ENCODE data around the gene NCCRP1. TPM values are rescaled to one million over a fixed set of nuclear protein-coding genes. Genes with fewer than 3 reads are reported as not detected.
A peak's percentile ranks its signal among the peaks of the same experiment; 100 is the strongest.
"Not testable (repeated sequence)": the region's sequence is repeated elsewhere in the genome, so short reads cannot be mapped to it uniquely, and the experiment has no call there.

NCCRP1 gene
- total RNA-seq, 2 donors from 2014 or later = not detected

GRCh38 chr19:39209196-39209595, 12.4 kb downstream of the NCCRP1 start:
- H3K9me3 ChIP-seq (ENCODE audit: control insufficient read depth, low read length, poor library complexity, severe bottlenecking) = no peaks in the 10 kb centered on the region
- Mint-ChIP-seq H3K4me3 (no peak overlapping the region), H3K4me1 (peaks cover 7% of the 10 kb centered on the region), H3K27me3 (peaks cover 18% of the 10 kb centered on the region), H3K36me3 (ENCODE audit: low read depth) (peaks cover 2% of the 10 kb centered on the region), H3K27ac (no peak overlapping the region)
- ATAC-seq (no peak), DNase-seq (no peak)

DNA sequence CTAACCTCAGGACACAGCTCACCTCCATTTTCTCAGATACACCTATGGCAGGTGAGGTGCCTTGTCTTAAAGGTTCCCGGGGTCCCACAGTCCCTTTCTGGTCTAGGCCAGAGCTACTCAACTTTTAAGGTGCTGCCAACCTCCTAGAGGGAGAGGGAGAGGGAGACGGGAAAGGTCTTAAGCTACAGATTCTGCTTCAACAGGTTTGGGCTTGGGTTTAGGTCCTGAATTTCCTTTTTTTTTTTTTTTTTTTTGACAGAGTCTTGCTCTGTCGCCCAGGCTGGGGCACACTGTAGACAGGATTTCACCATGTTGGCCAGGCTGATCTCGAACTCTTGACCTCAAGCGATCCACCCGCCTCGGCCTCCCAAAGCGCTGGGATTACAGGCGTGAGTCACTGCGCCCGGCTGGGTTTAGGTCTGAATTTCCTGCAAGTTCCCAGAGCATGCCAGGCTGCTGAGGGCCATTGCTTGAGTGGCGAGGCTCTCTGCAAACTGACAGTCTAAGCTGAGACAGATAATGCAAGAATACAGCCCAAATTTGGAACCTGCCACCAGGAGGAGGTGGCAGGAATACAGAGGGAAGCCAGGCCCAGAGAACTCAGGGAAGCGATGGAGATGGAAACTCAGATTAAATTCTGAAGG, 15.1 kb downstream of the NCCRP1 start:
- no peak for ATAC-seq

GRCh38 chr19:39212375-39212742, 15.6 kb downstream of the NCCRP1 start:
- Mint-ChIP-seq H3K27me3 (peaks cover 9% of the 10 kb centered on the region), H3K36me3 (ENCODE audit: low read depth) (no peaks in the 10 kb centered on the region), H3K4me1 (peaks cover 6% of the 10 kb centered on the region), H3K27ac (no peak overlapping the region), H3K4me3 (no peak overlapping the region)
- ATAC-seq (peak; percentile 77), DNase-seq (peak in 2 of 3 donors; percentile 37 to 47)
- no peaks in the 10 kb centered on the region for H3K9me3 ChIP-seq (ENCODE audit: control insufficient read depth, low read length, poor library complexity, severe bottlenecking)

More for the DNA sequence above, 15.1 kb downstream of the NCCRP1 start:
- H3K9me3 ChIP-seq (ENCODE audit: control insufficient read depth, low read length, poor library complexity, severe bottlenecking) = no peaks in the 10 kb centered on the region
- DNase-seq = no peak
- Mint-ChIP-seq H3K27ac (no peak overlapping the region), H3K4me1 (peaks cover 7% of the 10 kb centered on the region), H3K36me3 (ENCODE audit: low read depth) (no peaks in the 10 kb centered on the region), H3K27me3 (peaks cover 4% of the 10 kb centered on the region), H3K4me3 (no peak overlapping the region)

DNA sequence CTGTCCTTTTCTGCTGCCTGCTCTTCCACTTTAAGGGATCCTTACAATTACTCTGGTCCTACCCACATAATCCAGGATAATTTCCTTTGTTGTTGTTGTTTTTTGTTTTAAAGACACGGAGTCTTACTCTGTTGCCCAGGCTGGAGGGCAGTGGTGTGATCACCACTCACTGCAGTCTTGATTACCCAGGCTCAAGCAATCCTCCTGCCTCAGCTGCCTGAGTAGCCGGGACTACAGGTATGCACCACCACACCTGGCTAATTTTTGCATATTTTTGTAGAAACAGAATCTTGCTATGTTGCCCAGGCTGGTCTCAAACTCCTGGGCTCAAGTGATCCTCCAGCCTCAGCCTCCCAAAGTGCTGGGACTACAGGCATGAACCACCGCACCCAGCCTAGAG, 18.6 kb downstream of the NCCRP1 start:
- H3K9me3 ChIP-seq (ENCODE audit: control insufficient read depth, low read length, poor library complexity, severe bottlenecking); H3K4me1 Mint-ChIP-seq; DNase-seq; ATAC-seq; H3K27ac Mint-ChIP-seq; H3K4me3 Mint-ChIP-seq; H3K36me3 Mint-ChIP-seq (ENCODE audit: low read depth): not testable (repeated sequence)
- peaks cover 18% of the 10 kb centered on the region for H3K27me3 Mint-ChIP-seq

GRCh38 chr19:39217094-39217493, 20.3 kb downstream of the NCCRP1 start:
- no peaks in the 10 kb centered on the region for H3K9me3 ChIP-seq (ENCODE audit: control insufficient read depth, low read length, poor library complexity, severe bottlenecking)
- no peak overlapping the region for H3K4me3 Mint-ChIP-seq
- H3K27me3 Mint-ChIP-seq = peaks cover 32% of the 10 kb centered on the region
- ATAC-seq (no peak), DNase-seq (no peak)
- H3K27ac Mint-ChIP-seq = peak overlapping the region; percentile 63
- H3K4me1 Mint-ChIP-seq = peaks cover 6% of the 10 kb centered on the region
- peaks cover 4% of the 10 kb centered on the region for H3K36me3 Mint-ChIP-seq (ENCODE audit: low read depth)

GRCh38 chr19:39218230-39219007, 21.7 kb downstream of the NCCRP1 start:
- Mint-ChIP-seq H3K36me3 (ENCODE audit: low read depth) (peaks cover 5% of the 10 kb centered on the region), H3K4me1 (peaks cover 6% of the 10 kb centered on the region), H3K27ac (no peak overlapping the region), H3K4me3 (no peak overlapping the region), H3K27me3 (peaks cover 38% of the 10 kb centered on the region)
- ATAC-seq = no peak
- DNase-seq = no peak
- H3K9me3 ChIP-seq (ENCODE audit: control insufficient read depth, low read length, poor library complexity, severe bottlenecking) = no peaks in the 10 kb centered on the region

- not testable (repeated sequence) for H3K36me3 Mint-ChIP-seq (ENCODE audit: low read depth); H3K4me3 Mint-ChIP-seq; H3K9me3 ChIP-seq (ENCODE audit: control insufficient read depth, low read length, poor library complexity, severe bottlenecking); H3K4me1 Mint-ChIP-seq; ATAC-seq; H3K27ac Mint-ChIP-seq; DNase-seq
- H3K27me3 Mint-ChIP-seq = peaks cover 44% of the 10 kb centered on the region
Observed at GRCh38 chr19:39219108-39219507, 22.3 kb downstream of the NCCRP1 start.

DNA sequence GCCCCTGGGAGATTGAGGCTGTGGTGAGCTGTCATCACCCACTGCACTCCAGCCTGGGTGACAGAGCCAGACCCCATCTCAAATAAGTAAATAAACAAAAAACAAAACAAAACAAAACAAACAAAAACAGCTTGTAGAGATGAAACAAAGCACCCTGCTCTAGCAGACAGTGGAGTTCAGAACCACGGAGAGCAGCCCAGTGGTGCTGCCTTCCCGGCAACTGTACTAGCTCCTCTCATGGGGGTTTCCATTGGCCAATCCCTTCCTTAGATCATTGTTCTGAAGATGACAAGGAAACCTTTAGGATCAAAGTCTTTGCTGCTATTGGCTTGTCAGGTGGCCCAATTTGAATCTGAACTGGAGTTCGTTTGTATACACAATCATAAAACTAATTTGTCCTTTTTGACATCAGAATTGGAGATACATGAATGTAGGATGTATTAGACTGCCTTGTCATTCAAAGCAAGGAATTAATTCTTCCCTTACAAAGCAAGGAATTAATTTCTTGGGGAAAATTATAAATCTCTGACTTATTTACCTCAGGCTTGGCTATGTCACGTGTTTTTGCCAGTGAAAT, 27.0 kb downstream of the NCCRP1 start:
- DNase-seq (no peak), ATAC-seq (peak; percentile 44)
- Mint-ChIP-seq H3K4me3 (no peak overlapping the region), H3K27ac (no peak overlapping the region), H3K27me3 (peaks cover 60% of the 10 kb centered on the region), H3K4me1 (peaks cover 9% of the 10 kb centered on the region), H3K36me3 (ENCODE audit: low read depth) (peaks cover 8% of the 10 kb centered on the region)
- H3K9me3 ChIP-seq (ENCODE audit: control insufficient read depth, low read length, poor library complexity, severe bottlenecking) = no peaks in the 10 kb centered on the region

- no peak for ATAC-seq
- DNase-seq = no peak
- no peaks in the 10 kb centered on the region for H3K9me3 ChIP-seq (ENCODE audit: control insufficient read depth, low read length, poor library complexity, severe bottlenecking)
- H3K27ac Mint-ChIP-seq = no peak overlapping the region
- peaks cover 53% of the 10 kb centered on the region for H3K27me3 Mint-ChIP-seq
- peaks cover 6% of the 10 kb centered on the region for H3K4me1 Mint-ChIP-seq
- no peak overlapping the region for H3K4me3 Mint-ChIP-seq
- peaks cover 5% of the 10 kb centered on the region for H3K36me3 Mint-ChIP-seq (ENCODE audit: low read depth)
Observed at GRCh38 chr19:39224910-39225309, 28.1 kb downstream of the NCCRP1 start.

GRCh38 chr19:39230096-39230764, 33.5 kb downstream of the NCCRP1 start:
- no peaks in the 10 kb centered on the region for H3K9me3 ChIP-seq (ENCODE audit: control insufficient read depth, low read length, poor library complexity, severe bottlenecking)
- Mint-ChIP-seq H3K4me1 (peaks cover 2% of the 10 kb centered on the region), H3K27ac (no peak overlapping the region), H3K36me3 (ENCODE audit: low read depth) (no peaks in the 10 kb centered on the region), H3K27me3 (peaks cover 15% of the 10 kb centered on the region), H3K4me3 (no peak overlapping the region)
- no peak for ATAC-seq
- DNase-seq = no peak

- H3K36me3 Mint-ChIP-seq (ENCODE audit: low read depth) = no peaks in the 10 kb centered on the region
- DNase-seq (no peak), ATAC-seq (no peak)
- peaks cover 13% of the 10 kb centered on the region for H3K4me1 Mint-ChIP-seq
- H3K27ac Mint-ChIP-seq = no peak overlapping the region
- H3K27me3 Mint-ChIP-seq = no peaks in the 10 kb centered on the region
- H3K4me3 Mint-ChIP-seq = no peak overlapping the region
- H3K9me3 ChIP-seq (ENCODE audit: control insufficient read depth, low read length, poor library complexity, severe bottlenecking) = no peaks in the 10 kb centered on the region
Observed at GRCh38 chr19:39232708-39233107, 35.9 kb downstream of the NCCRP1 start.

DNA sequence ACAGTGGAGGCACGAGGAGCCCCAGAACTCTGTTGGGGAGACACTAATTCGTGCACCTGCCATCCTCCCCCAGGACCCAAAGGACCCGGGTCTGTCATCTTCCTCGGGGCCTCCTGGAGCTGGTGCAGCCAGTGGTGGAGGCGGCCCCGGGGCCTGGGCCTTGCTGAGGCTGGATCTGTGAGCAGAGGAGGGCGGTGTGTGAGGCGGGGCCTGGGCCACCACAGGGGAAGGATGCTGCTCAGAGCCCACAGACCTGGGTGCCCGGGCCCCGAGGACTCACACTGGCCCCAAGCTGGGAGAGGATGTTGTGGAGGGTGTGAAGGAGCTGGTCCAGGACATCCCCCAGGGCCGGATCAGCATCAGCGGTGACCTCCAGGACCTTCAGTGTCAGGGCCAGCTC, 39.8 kb downstream of the NCCRP1 start:
- peaks cover 21% of the 10 kb centered on the region for H3K4me1 Mint-ChIP-seq
- peak overlapping the region; percentile 74 for H3K27ac Mint-ChIP-seq
- no peaks in the 10 kb centered on the region for H3K36me3 Mint-ChIP-seq (ENCODE audit: low read depth)
- H3K9me3 ChIP-seq (ENCODE audit: control insufficient read depth, low read length, poor library complexity, severe bottlenecking) = no peaks in the 10 kb centered on the region
- DNase-seq (no peak), ATAC-seq (peak; percentile 67)
- H3K27me3 Mint-ChIP-seq = peaks cover 5% of the 10 kb centered on the region
- H3K4me3 Mint-ChIP-seq = peak overlapping the region; percentile 19
